OCI-LY1 (cell line): ENCODE measurements around the gene NPIPA8.
"Not testable (repeated sequence)": the region's sequence is repeated elsewhere in the genome, so short reads cannot be mapped to it uniquely, and the experiment has no call there.

Experiments
- EZH2 ChIP-seq: fragments of 200-600 bp; sonication (generic), shearing (Covaris generic); IDR thresholded peaks from 2 replicates; pipeline ENCODE4 v1.8.0; 2017; ENCODE audit warnings: borderline replicate concordance, mixed run types, mild to moderate bottlenecking, antibody characterized with exemption, low read length, moderate library complexity, mixed read lengths
- TF ChIP-seq, protein P1 (sequence below): fragments of 200-600 bp; sonication (generic), shearing (Covaris generic); IDR thresholded peaks from 2 replicates; pipeline ENCODE4 v1.5.1; 2017; ENCODE audit warnings: mild to moderate bottlenecking, antibody characterized with exemption, low read length, moderate library complexity, mixed read lengths

DNA sequence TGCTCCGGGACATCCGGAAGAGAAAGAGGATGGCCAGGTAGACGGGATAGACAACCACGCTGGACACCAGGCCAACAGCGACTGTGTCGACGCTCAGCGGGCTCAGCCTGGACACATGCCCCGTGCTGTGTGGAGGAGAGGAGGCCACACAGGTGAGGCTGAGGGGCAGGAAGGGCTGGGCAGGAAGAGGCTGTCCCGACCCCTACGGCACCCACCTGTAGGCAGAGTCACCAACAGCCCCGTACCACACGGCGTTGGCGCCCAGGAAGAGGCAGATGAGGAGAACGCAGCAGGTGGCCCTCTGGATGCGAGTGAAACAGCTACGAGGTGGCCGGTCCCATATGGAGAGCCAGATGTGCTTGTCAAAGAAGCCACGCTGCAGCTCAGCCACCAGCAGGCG, at the start of gene NPIPA8:
- TF ChIP-seq, protein P1, sequence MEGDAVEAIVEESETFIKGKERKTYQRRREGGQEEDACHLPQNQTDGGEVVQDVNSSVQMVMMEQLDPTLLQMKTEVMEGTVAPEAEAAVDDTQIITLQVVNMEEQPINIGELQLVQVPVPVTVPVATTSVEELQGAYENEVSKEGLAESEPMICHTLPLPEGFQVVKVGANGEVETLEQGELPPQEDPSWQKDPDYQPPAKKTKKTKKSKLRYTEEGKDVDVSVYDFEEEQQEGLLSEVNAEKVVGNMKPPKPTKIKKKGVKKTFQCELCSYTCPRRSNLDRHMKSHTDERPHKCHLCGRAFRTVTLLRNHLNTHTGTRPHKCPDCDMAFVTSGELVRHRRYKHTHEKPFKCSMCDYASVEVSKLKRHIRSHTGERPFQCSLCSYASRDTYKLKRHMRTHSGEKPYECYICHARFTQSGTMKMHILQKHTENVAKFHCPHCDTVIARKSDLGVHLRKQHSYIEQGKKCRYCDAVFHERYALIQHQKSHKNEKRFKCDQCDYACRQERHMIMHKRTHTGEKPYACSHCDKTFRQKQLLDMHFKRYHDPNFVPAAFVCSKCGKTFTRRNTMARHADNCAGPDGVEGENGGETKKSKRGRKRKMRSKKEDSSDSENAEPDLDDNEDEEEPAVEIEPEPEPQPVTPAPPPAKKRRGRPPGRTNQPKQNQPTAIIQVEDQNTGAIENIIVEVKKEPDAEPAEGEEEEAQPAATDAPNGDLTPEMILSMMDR, result not testable (repeated sequence)
- not testable (repeated sequence) for TF ChIP-seq EZH2
